Skeletal muscle cell (primary cell): ENCODE results near the gene OR1M1.
"Not testable (repeated sequence)": the region's sequence is repeated elsewhere in the genome, so short reads cannot be mapped to it uniquely, and the experiment has no call there.

Source experiments
- DNase-seq: peaks from one replicate; pipeline ENCODE4 v3.0.0-alpha.2; 2010; ENCODE audit warnings: low read depth
- H3K4me3 ChIP-seq: 2 replicates; pipeline ENCODE4 v1.5.1; 2011; ENCODE audit warnings: low read depth, mild to moderate bottlenecking, control low read depth, low read length, moderate library complexity

OR1M1 gene, protein sequence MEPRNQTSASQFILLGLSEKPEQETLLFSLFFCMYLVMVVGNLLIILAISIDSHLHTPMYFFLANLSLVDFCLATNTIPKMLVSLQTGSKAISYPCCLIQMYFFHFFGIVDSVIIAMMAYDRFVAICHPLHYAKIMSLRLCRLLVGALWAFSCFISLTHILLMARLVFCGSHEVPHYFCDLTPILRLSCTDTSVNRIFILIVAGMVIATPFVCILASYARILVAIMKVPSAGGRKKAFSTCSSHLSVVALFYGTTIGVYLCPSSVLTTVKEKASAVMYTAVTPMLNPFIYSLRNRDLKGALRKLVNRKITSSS

DNA sequence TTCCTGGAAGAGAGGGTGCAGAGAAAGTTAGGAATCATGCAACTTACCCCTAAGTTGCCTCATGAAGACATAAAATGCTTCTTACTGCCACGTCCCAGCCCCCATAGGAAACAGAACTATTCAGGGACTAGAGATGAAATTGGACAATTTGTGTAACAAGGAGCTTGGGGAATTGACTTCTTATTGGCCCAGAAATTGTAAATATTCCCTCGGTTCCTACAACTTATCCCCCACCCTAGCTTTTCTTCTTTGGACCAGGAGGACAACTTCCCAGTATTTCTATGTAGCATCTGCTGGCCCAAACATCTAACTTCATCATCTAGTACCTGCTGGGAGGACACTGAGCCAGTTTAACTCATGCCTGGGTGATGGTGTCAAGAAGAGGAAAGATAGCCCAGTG lies at the start of gene OR1M1:
Gene OR1M1, plus strand, starts transcription at position 301 of the 400 bp plus-strand sequence. CDS start 6,184 bp downstream, outside the sequence.
- H3K4me3 ChIP-seq: no peak within 1 kb of the TSS
- no peak for DNase-seq

DNA sequence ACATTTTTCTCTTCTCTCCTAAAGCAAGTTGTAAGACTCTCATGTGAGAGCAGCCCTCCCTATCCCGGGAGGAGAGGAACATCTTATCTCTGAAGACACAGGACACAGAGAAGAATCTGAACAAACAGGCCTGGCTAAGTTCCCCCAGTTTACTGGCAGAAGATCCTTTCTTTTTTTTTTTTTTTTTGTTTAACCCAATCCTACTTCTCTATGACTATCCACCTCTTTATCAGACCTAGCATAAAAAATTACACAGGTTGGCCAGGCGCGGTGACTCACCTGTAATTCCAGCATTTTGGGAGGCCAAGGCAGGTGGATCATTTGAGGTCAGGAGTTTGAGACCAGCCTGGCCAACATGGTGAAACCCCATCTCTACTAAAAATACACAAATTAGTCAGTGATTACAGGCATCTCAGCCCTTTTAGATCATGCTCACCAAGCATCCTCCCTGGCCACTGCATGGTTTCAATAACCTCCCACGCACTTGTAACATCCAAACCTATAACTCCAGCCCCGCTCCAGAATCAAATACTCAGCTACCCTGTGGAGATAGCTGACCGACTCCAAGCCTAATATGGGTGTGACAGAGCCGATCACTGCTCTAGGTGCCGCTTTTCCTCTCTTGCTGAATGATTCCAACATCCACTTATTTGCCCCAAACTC lies 49.3 kb upstream of the OR1M1 start:
- no peak for DNase-seq
- no peak overlapping the region for H3K4me3 ChIP-seq

DNA sequence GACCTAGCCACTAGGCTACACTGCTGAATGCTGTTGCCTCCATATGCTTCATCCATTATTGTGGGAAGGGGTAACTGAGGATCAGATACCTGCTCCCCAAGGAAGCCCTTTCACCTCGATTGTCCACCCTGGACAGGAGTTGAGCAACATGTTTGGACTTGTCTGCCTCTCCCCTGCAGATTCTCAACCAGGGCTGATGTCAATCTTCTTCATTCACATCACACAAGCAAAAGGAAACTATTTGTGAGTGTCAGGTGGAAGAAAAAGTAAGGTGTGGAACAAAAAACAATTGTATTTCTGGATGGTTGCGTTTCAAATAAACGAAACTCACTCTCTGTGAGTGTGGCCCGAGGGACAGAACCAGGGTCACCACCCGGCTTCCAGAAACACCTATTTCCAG lies 47.1 kb upstream of the OR1M1 start:
- no peak for DNase-seq
- H3K4me3 ChIP-seq: no peak overlapping the region

DNA sequence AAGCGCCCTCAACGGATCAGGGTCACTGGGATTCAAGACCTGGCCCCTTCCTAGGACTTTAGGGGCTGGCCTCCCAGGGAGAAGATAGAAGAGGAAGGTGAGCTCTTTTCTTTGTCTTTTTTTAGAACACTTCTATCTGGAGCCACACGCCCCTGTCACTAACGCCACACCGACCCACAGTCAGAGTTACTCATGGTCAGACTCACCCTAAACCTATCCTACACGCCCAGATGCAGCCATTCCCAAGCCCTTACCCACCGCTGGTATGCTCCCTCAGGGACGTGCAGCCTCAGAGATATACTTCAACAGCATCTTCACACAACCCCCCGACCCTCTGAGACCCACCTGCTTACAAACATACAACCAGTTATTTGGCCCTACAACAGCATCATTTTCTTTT lies 46.7 kb upstream of the OR1M1 start:
- no peak for DNase-seq
- H3K4me3 ChIP-seq: no peak overlapping the region

DNA sequence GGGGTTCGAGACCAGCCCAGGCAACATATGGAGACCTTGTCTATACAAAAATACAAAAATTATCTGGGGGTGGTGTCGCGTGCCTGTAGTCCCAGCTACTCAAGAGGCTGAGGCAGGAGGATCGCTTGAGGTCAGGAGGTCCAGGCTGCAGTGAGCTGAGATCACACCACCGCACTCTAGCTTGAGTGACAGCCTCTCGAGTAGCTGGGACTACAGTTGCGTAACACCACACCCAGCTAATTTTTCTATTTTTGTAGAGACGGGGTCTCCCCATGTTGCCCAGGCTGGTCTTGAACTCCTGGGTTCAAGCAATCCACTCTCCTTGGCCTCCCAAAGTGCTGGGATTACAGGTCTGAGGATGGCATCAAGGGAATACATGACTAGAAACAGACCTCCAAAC lies 45.8 kb upstream of the OR1M1 start:
- no peak overlapping the region for H3K4me3 ChIP-seq

DNA sequence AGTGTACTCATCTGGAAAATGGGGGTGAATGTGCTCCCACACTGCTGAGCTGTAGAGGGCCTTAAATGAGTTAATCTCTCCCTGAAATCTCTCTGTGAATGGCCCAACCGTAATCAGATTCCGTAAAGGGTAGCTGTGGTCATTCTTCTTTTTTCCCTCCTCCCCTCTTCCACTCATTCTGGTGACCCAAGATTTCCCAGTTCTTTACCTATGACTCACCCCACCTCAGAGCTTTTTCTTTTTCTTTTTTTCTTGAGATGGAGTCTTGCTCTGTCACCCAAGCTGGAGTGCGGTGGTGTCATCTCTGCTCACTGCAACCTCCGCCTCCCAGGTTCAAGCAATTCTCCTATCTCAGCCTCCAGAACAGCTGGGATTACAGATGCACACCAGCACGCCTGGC lies 43.3 kb upstream of the OR1M1 start:
- H3K4me3 ChIP-seq: no peak overlapping the region
- DNase-seq: no peak

More for the DNA sequence above, 45.8 kb upstream of the OR1M1 start:
- no peak for DNase-seq

DNA sequence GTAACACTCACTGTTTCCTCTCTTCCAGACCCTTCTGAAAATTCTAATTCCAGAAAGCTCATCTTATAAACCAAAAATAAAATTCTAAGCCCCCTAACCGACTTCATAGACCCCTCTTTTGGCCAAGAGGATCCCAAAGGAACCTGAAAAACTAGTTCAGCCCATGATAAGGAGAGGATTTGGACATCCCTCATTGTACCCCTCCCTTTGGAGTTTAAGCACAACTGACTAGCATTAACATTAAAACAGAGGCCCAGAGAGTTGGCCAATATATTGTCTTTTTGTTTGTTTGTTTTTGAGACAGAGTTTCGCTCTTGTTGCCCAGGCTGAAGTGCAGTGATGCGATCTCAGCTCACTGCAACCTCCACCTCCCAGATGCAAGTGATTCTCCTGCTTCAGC lies 42.4 kb upstream of the OR1M1 start:
- no peak overlapping the region for H3K4me3 ChIP-seq
- DNase-seq: no peak

DNA sequence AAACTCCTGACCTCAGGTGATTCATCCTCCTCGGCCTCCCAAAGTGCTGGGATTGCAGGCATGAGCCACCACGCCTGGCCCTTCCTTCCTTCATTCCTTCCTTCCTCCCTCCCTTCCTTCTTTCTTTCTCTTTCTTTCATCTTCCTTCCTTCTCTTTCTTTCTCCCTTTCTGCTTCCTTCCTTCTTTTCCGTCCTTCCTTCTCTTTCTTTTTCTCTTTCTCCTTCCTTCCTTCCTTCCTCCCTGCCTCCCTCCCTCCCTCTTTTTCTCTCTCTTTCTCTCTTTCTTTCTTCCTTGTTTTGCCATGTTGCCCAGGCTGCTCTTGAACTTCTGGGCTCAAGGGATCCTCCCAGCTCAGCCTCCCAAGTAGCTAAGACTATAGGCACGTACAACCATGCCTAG lies 40.2 kb upstream of the OR1M1 start:
- DNase-seq: no peak
- H3K4me3 ChIP-seq: no peak overlapping the region

DNA sequence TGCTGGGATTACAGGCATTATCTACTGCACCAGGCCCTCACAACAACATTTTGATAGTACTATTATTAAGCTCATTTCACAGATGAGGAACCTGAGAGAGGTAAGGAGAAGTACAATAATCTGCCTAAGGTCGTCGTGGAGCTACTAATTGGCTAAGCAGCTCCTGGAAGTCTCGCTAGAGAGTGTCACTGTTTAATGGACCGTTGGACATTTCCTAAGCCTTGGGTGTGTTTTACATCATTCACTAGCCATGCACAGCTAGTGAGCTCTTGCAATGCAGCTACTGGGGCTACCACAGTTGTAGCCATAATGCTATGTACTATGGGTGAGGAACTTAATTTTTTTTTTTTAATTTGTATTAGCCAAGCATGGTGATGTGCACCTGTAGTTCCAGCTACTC lies 34.0 kb upstream of the OR1M1 start:
- no peak for DNase-seq
- H3K4me3 ChIP-seq: no peak overlapping the region

DNA sequence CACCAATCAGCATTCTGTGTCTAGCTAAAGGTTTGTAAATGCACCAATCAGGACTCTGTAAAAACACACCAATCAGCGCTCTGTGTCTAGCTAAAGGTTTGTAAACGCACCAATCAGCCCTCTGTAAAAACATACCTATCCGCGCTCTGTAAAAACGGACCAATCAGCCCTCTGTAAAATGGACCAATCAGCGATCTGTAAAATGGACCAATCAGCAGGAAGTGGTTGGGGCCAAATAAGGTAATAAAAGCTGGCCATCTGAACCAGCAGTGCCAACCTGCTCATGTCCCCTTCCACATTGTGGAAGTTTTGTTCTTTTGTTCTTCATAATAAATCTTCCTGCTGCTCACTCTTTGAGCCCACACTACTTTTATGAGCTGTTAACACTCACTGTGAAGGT lies 33.2 kb upstream of the OR1M1 start:
- H3K4me3 ChIP-seq, DNase-seq: not testable (repeated sequence)

DNA sequence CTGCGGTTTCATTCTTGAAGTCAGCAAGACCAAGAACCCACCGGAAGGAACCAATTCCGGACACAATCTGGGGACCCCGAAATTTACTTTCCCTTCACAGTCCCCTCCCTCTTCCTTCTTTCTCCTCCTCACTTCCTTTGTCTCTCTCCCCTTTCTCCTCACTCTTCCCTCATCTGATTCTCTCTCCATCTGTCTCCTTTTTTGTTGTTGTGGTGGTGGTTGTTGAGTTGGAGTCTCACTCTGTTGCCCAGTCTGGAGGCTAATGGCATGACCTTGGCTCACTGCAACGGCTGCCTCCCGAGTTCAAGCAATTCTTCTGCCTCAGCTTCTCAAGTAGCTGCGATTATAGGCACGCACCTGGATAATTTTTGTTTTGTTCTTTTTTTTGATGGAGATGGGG lies 32.7 kb upstream of the OR1M1 start:
- H3K4me3 ChIP-seq: no peak overlapping the region
- DNase-seq: no peak

DNA sequence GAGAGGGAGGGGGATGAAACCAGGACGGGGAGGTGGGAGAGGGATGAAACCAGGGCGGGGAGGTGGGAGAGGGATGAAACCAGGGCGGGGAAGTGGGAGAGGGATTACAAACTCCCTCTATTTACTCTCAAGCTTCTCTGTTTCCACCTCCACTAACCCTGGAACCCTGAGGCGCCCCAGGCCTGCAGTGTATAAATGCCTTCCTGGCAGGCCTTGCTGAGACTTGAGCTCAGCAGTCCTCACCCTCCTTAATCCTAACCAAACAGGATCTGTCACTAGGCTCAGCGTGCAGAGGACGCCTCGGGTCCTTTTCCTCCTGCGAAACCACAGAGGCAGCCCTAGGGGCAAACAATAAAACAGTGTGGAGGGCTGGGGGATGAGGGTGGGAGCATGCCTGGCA lies 32.1 kb upstream of the OR1M1 start:
- DNase-seq: no peak
- no peak overlapping the region for H3K4me3 ChIP-seq

DNA sequence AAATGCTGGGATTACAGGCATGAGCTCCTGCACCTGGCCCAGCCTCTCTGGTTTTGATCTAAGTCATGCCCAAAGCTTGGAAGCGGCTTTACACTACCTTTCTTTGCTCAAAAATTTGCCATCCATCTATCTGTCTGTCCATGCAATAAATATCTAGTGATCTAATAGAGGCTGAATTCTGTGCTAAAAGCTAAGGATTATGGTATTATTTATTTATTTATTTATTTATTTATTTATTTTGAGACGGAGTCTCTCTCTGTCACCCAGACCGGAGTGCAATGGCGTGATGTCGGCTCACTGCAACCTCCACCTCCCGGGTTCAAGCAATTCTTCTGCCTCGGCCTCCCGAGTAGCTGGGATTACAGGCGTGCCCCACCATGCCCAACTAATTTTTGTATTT lies 30.7 kb upstream of the OR1M1 start:
- not testable (repeated sequence) for H3K4me3 ChIP-seq, DNase-seq

DNA sequence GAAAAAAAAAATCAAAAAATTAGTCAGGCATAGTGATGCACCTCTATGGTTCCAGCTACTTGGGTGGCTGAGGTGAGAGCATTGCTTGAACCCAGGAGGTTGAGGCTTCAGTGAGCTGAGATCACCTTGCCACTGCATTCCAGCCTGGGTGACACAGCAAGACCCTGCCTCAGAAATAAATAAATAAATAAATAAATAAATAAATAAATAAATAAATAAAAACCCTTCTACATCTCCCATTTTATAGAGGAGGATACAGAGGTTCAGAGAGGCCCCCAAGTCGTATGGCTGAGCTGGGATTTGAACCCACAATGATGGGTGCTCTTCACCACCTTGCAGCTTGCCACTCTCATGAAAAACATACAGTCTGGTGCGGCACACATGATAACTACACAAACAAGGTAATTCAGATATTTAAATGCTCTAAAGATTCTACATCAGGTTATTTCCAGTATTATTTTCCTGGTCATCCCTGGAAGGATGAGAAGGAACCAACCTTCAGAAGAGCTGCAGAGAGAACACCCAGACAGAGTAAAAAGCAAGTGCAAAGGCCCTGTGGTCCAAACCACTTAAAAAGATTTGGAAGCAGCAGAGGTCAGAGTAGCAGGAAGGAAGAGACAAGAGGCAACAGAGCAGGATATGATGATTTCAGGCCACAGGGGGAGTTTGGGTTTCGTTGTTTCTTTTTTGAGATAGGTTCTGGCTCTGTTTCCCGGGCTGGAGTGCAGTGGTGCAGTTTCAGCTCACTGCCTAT lies 29.2 kb upstream of the OR1M1 start:
- H3K4me3 ChIP-seq: no peak overlapping the region
- no peak for DNase-seq

DNA sequence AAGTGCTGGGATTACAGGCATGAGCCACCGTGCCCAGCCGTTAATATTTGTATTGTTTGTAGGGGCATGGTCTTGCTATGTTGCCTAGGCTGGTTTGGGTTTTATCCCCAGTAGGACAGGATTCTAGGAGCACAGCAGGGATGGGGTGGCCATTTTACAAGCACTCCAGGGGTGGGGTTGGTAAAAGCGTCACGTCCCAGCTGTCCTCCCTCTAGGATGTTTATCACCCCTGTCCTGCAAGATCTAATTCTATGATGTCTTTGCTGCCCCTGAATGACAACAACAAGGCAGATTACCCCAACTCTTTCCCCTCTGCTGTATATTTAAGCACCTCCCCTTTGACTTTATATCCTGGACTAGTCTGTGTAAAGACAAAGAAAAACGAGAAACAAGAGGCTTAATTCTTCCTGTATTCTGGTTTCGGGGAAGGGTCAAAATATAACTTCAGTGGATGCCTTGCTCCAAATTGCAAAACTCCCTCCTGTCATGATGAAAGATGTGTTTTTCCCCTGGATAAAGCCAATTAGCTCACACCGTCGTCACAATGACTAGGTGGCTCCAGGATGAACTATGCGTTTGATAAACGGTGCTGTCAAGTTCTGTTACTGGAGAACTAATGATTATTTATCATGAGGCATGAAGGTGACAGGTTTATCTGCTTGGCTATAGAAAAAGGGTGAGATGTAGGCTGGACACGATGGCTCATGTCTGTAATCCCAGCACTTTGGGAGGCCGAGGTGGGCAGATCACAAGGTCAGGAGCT lies 27.8 kb upstream of the OR1M1 start:
- no peak for DNase-seq
- no peak overlapping the region for H3K4me3 ChIP-seq

DNA sequence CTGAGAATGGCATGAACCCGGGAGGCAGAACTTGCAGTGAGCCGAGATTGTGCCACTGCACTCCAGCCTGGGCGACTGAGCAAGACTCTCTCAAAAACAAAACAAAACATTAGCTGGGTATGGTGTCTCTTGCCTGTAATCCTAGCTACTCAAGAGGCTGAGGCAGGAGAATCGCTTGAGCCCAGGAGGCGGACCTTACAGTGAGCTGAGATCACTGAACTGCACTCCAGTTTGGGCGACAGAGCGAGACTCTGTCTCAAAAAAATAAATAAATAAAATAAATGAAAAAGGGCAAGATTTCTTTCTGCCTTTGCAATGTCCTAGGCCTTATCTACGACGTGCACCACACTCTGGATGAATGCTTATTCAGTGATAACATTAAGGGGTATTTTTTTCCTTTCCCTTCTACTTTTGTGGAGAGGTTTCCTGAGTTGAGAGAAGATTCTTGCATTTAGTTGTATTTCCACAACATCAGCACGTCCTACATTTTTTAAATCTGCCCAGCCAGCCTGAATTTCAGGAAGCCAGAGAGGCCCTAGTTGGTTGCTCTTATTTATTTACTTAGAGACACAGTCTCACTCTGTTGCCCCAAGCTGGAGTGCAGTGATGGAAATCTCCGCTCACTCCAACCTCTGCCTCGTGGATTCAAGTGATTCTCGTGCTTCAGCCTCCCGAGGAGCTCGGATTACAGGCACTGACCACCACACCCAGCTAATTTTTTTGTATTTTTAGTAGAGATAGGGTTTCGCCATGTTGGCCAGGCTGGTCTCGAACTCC lies 26.1 kb upstream of the OR1M1 start:
- H3K4me3 ChIP-seq: no peak overlapping the region
- no peak for DNase-seq

DNA sequence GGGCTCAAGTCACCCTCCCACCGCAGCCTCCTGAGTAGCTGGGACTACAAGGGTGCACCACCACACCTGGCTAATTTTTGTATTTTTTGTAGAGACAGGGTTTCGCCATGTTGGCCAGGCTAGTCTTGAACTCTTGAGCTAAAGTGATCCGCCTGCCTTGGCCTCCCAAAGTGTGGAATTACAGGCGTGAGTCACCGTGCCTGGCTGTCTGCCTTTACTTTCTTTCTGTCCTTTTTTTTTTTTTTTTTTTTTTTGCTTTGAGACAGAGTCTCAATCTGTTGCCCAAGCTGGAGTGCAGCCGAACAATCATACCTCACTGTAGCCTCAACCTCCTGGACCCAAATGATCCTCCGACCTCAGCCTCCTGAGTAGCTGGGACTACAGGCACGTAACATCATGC lies 25.0 kb upstream of the OR1M1 start:
- no peak overlapping the region for H3K4me3 ChIP-seq
- DNase-seq: no peak

DNA sequence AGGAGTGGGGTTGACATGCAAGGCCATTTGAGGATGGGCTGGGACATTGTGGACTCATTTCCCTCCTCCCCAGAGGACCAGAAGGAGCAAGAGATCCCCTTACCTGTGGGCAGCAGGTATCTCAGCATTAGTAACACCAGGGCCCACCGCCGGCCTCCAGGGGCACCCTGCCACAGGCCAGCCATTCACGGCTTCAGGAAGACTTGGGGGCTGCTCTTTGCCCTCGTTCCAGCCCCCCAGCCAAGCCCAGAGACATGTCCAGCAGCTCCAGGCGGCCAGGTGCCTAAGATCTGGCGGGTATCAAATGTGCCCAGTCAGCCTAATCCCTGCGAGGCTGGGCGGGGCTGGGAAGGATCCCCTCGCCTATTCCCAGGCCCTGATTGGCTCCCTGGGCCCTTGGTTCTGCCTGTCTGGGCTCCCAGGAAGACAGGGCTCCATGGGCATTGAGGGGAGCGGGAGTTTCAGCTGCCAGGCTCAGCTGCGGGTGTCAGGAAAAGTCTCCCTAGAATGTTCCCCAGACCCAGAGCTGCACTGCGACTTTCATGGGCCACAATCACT lies 21.3 kb upstream of the OR1M1 start:
- no peak overlapping the region for H3K4me3 ChIP-seq
- no peak for DNase-seq

DNA sequence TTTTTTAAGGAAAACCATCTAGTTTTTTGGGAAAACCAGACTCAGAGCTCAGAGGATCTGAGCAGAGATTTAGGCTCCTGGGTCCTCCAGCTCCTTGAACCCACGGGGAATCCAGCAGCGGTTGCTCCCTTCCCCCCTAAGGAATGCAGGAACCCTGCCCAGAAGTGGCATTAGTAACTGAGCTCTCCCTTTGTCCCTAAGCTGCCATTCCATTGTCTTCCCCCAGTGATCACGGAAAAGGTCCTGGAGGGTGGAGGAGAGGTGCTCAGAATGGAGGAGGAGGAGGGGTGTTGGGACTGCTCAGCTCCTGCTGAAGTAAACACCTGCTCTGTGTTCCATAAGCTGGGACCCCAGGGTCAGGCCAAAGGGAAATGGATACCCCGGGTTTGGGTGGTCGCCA lies 16.8 kb upstream of the OR1M1 start:
- DNase-seq: no peak
- H3K4me3 ChIP-seq: no peak overlapping the region
